DMS 273 (cell line): ENCODE results near the gene SCAF4.

Experiments
- DNase-seq: peaks from one replicate; lab custom pipeline; 2025; ENCODE audit not compliant: unreplicated experiment; lab: John Stamatoyannopoulos, UW

The SCAF4 gene

DNA sequence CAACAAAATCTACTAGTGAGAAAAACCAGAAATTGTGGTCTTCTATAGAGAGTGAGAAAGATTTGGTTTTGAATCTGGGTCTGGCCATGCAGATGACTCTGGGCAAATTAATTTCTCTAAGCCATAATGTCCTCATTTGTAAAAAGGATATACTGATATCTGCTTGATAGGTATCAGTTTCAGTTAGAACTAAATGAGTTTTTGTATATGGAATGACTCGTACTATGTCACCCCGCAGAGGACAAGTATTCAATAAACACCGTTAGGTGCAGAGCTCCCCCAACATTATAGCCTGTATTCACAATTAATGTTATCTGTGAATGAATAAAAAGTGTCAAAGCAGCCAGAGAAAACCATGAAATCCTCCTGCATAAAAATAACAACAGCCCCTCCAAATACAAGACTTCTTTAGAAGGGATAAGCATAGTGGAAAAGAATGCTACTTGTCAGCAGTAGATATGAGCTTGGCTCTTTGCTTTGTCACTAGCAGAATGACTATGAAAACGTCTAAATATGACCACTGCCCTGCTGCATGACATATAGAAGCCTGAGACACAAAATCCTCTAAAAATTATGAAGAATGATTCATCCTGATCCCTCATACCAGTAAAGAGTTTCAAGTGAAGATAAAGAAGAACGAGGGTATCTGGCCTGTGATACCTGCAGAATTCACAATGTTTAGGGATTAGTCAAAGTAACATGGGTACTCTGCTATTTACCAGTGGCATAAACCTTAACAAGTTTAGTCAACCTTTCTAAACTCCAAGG is 17.8 kb downstream of the SCAF4 start:
- DNase-seq = no peak

DNA sequence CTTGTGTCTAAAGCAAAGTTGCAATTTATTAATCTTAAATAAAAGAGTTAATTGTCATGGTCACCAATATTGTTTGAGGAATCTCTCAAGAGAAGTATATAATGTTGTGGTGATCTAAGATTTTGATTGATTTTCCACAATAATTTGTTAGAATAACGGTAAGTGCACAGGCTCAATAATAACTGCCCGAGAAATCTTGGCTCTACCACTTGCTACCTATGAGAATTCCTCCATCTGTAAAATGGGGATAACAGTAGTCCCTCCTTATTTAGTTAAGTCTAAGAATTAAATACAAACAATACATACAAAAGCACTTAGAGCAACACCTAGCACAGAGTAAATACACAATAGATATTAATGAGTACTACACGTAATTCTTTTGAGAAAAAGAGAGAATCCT is 18.8 kb downstream of the SCAF4 start:
- DNase-seq = no peak

DNA sequence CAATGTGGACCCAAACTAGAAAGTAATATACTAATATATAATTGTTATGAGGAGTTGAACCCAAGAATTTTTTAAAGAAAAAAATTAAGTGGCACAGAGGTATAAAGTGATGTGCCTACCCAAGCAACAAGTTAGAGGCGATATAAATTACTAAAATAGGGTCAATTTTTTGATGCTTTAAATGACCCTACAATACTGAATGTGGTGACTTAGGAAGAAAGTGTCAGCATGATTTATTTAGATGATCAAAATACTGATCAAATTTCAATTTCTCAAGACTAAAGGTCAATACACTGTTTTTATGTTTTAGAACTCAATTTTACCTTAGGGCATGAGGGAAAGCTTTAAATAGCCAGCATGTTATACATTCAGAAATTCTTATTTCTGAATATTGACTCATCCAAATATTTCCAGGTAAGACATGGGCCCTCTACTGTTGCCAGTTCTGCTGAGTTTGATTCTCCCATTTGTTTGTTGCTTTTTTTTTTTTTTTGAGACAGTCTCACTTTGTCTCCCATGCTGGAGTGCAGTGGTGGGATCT is 20.1 kb downstream of the SCAF4 start:
- DNase-seq = no peak

DNA sequence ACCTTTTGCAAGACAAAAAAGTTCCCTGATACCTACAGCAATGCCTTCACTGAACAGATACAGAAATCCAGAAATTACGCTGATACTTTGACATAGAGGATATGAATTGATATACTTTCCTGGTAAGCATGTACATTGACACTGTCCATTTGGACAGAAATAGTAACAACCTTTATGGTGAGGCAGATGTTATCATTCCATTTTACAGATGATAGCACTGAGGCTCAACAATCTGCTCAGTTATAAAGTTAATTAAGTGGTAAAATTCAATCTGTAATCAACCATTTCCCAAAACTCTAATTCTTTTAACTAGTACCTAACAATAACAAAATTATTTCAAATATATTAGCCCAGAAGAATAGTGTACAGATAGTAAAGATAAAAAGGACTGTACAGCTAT is 20.6 kb downstream of the SCAF4 start:
- DNase-seq = no peak

DNA sequence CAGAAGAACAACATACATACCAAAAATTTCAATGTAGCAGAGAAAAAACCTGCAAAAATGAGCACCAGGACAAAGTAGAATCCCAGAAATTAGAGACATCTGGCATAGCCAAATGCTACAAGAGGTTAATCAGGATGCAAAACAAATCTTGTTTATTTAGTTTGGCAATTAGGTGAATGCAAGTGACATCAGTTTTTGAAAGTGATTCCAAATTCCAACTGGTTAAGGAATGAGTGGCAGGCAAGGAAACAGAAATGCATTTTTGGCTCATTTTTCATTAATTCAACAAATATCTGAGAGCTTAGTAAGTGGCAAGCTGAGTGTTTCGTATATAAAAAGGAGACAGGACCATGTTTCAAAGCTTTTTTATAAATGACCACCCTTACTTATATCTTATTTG is 21.3 kb downstream of the SCAF4 start:
- DNase-seq = peak; percentile 38

DNA sequence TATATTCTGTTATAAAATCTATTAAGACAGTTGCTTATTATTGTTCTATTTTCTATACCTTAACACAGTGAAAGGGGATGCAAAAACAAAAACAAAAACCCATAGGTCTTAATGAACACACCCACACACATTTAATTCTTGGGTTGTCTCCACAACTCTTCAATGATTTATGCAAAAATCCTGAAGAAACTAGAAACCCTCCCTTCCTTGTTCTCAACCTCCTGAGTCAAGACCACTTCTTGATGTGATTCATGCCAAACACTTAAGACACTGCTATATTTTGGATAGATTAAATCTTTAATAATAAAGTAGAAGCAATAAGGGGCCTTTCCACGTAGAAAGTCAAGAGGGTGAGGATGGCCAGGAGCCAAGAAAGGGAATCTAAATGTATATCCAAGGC is 23.4 kb downstream of the SCAF4 start:
- DNase-seq = peak; percentile 10

DNA sequence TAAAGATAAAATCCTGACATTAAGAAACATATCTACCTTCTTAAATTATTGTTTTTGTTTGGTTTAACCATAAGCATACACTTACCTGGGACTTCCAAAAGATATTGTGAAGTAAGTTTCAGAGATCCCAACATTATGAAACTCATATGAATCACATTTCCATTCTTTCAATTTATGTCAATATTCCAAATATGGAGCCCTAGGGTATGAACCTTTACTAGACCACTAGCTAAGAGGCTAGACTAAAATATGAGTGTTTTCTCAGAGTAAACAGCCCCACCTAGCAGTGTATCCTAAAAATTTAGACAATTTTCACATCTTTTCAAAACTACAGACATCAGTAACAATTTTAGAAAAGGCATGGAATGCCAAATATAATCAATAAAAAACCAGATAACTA is 24.4 kb downstream of the SCAF4 start:
- no peak for DNase-seq

GRCh38 chr21:31706562-31706961 is 25.4 kb downstream of the SCAF4 start:
- no peak for DNase-seq

DNA sequence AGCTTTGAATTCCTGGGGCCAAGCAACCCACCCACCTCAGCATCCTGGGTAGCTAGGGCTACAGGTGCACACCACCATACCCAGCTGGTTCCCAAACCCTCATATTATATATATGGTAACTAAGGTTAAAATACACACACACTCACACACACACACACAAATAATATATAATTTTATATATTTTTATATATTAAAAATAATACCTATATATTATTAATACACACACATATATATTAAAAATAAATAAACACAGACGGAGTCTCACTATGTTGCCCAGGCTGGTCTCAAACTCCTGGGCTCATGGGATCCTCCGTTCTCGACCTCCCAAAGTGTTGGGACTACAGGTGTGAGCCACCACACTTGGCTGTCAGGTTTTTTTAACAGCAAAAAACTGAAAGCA is 31.9 kb downstream of the SCAF4 start:
- no peak for DNase-seq

DNA sequence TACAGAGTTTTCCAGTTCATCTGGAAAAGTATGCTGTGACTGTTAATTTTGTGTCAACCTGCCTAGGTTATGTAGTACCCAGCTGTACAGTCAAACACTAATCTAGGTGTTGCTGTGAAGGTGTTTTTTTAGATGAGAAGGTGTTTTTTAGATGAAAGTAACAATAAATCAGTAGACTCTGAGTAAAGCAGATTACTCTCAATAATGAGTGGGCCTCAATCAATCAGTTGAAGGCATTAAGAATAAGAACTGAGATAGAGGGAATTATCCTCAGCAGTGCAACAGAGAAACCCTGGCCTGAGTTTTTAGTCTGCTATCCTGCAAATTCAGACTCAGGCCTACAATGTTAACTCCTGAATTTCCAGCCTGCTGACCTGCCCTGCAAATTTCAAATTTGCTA is 33.5 kb downstream of the SCAF4 start:
- DNase-seq = no peak

- DNase-seq = no peak
These were observed 35.5 kb downstream of the SCAF4 start for GRCh38 chr21:31696424-31696823.

DNA sequence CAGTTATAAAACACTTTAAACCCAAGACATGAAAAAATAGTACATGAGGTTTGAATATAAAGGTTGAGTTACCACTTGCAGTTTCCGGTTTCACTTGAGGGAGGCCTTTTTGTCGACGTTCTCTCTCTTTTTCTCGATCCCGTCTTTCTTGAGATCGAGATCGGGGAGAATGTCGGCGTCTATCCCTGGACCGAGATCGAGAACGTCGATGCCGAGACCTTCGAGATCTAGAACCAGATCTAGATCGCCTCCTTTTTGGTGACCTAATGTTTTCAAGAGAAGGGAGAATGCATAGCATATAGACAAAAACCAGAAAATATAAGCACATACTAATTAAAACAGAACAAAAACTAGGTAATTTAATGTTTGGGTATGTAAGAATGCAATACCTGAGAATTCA is 38.7 kb downstream of the SCAF4 start:
- DNase-seq = no peak

GRCh38 chr21:31688603-31689368 is 43.1 kb downstream of the SCAF4 start:
- DNase-seq = no peak

GRCh38 chr21:31687108-31687507 is 44.8 kb downstream of the SCAF4 start:
- DNase-seq = no peak

DNA sequence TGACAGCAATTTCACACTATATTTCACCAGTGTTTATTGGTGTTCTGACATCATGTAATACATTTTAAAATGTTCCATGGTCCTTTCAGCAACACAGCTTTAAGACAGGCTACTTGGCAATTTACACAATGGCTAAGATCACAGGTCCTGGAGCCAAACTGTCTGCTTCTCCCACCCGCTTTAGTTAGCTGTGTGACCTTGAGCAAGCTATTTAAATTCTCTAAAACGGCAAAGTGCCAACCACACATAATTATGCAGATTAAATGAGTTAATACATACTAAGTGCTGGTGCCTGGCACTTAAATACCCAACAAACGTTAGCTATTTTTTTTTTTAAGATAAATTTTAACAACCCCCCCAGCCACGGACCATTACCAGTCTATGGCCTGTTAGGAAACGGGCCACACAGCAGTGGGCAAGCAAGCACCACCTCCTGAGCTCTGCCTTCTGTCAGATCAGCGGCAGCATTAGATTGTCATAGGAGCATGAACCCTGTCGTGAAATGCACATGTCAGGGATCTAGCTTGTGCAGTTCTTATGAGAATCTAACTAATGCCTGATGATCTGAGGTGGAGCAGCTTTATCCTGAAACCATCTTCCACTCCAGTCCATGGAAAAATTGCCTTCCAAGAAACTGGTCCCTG is 45.5 kb downstream of the SCAF4 start:
- DNase-seq = no peak

DNA sequence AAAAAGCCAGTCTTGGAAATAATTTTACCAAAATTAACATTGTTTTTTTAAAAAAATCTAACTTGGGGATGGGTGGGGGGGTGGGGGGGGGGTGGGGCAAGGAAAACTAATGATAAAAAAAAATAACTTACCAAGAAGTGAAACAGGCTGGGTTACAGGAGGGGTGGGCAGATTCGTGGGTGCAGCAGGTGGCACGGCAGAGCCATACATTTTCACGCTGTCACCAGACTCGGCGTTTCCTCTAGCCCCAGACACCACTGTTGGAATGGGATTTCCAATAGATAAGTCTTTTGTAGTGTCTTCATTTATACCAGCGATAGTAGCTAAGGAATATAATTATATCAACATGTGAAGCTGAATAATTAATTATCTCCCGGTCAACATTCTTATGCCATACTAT is 47.0 kb downstream of the SCAF4 start:
- no peak for DNase-seq

- no peak for DNase-seq
These were observed 48.9 kb downstream of the SCAF4 start for GRCh38 chr21:31683029-31683428.

GRCh38 chr21:31682620-31683019 is 49.3 kb downstream of the SCAF4 start:
- no peak for DNase-seq

- DNase-seq = no peak
These were observed 53.4 kb downstream of the SCAF4 start for GRCh38 chr21:31678478-31678877.

DNA sequence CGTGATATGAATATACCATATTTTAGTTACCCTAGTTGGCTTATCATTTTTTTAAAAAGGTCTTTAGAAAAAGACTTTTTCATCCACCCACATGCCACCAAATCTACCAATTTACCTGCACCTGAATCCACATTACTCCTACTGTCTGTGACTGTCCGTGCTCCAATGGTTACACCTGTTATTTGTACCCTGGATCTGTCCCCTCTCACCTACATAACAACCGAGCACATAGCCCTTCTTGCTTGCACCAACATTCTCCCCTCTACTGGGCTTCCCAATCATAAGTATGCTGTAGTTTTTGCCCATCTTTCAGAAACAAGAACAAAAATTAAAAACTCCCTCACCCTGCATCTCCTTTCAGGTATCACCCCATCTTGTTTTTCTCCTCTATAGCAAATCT is 54.9 kb downstream of the SCAF4 start:
- DNase-seq = no peak

- no peak for DNase-seq
These were observed 56.0 kb downstream of the SCAF4 start for GRCh38 chr21:31675960-31676359.

GRCh38 chr21:31675318-31675717 is 56.6 kb downstream of the SCAF4 start:
- DNase-seq = no peak
